ENCODE data around the gene DDX24. TPM values are rescaled to one million over a fixed set of nuclear protein-coding genes. Genes with fewer than 3 reads are reported as not detected.
"Not testable (repeated sequence)": the region's sequence is repeated elsewhere in the genome, so short reads cannot be mapped to it uniquely, and the experiment has no call there.

DDX24 gene
- total RNA-seq, 1 donor from 2014 or later, result 198 TPM

- DNase-seq (ENCODE audit: low spot score), result no peak
Measured at GRCh38 chr14:94088516-94088915, 7.5 kb upstream of the DDX24 start.

- DNase-seq (ENCODE audit: low spot score), result no peak
Measured at GRCh38 chr14:94087891-94088290, 6.9 kb upstream of the DDX24 start.

GRCh38 chr14:94081386-94081820 lies 401 bp upstream of the DDX24 start:
- no peak for DNase-seq (ENCODE audit: low spot score)

- no peak for DNase-seq (ENCODE audit: low spot score)
Measured at GRCh38 chr14:94079891-94080620, 946 bp downstream of the DDX24 start.

- DNase-seq (ENCODE audit: low spot score), result no peak
Measured at GRCh38 chr14:94077823-94078222, 3.2 kb downstream of the DDX24 start.

- no peak for DNase-seq (ENCODE audit: low spot score)
Measured at GRCh38 chr14:94077111-94077821, 3.7 kb downstream of the DDX24 start.

- DNase-seq (ENCODE audit: low spot score), result no peak
Measured at GRCh38 chr14:94075008-94075407, 6.0 kb downstream of the DDX24 start.

GRCh38 chr14:94074534-94074933 lies 6.5 kb downstream of the DDX24 start:
- DNase-seq (ENCODE audit: low spot score), result no peak

GRCh38 chr14:94072076-94072475 lies 8.9 kb downstream of the DDX24 start:
- DNase-seq (ENCODE audit: low spot score), result not testable (repeated sequence)

GRCh38 chr14:94066089-94066676 lies 14.8 kb downstream of the DDX24 start:
- DNase-seq (ENCODE audit: low spot score), result no peak

GRCh38 chr14:94062344-94062940 lies 18.6 kb downstream of the DDX24 start:
- no peak for DNase-seq (ENCODE audit: low spot score)

- DNase-seq (ENCODE audit: low spot score), result no peak
Measured at GRCh38 chr14:94059998-94060397, 21.0 kb downstream of the DDX24 start.

GRCh38 chr14:94058674-94059138 lies 22.3 kb downstream of the DDX24 start:
- DNase-seq (ENCODE audit: low spot score), result no peak

GRCh38 chr14:94058128-94058673 lies 22.8 kb downstream of the DDX24 start:
- DNase-seq (ENCODE audit: low spot score), result no peak

- no peak for DNase-seq (ENCODE audit: low spot score)
Measured at GRCh38 chr14:94056579-94057308, 24.3 kb downstream of the DDX24 start.

- DNase-seq (ENCODE audit: low spot score), result no peak
Measured at GRCh38 chr14:94054936-94055335, 26.1 kb downstream of the DDX24 start.

GRCh38 chr14:94054401-94054800 lies 26.6 kb downstream of the DDX24 start:
- DNase-seq (ENCODE audit: low spot score), result no peak

- peak; percentile 39 for DNase-seq (ENCODE audit: low spot score)
Measured at GRCh38 chr14:94052662-94053061, 28.3 kb downstream of the DDX24 start.

- no peak for DNase-seq (ENCODE audit: low spot score)
Measured at GRCh38 chr14:94052199-94052598, 28.8 kb downstream of the DDX24 start.

- peak; percentile 62 for DNase-seq (ENCODE audit: low spot score)
Measured at GRCh38 chr14:94051779-94052178, 29.2 kb downstream of the DDX24 start.

- peak; percentile 65 for DNase-seq (ENCODE audit: low spot score)
Measured at GRCh38 chr14:94051115-94051514, 29.9 kb downstream of the DDX24 start.

Data from mesenteric fat pad (tissue), 1 donor.